Astrocyte of the spinal cord (primary cell): Measurements from ENCODE around the gene MGAT5.

ENCODE experiments used
- DNase-seq: peaks from one replicate; pipeline ENCODE4 v3.0.0; 2011; ENCODE audit warnings: low read depth, low spot score
- H3K4me3 ChIP-seq: 2 replicates; pipeline ENCODE4 v1.5.1; 2011; ENCODE audit warnings: low read depth, mild to moderate bottlenecking, low read length, moderate library complexity
- CTCF ChIP-seq: IDR thresholded peaks from 2 replicates; pipeline ENCODE4 v1.5.1; 2012; ENCODE audit warnings: low read depth, mild to moderate bottlenecking, low read length, inconsistent platforms
- in situ Hi-C: cut with HindIII; loops from 2 replicates; pipeline ENCODE4 v1.10.0; 2017; ENCODE audit warnings: low sequenced_read_pairs

Gene MGAT5

GRCh38 chr2:134379293-134379692 lies 125.4 kb downstream of the MGAT5 start:
- no peak overlapping the region for H3K4me3 ChIP-seq
- in situ Hi-C loops: no loop called here
- DNase-seq: no peak
- no peak for TF ChIP-seq CTCF

GRCh38 chr2:134379722-134380121 lies 125.8 kb downstream of the MGAT5 start:
- in situ Hi-C loops: no loop called here
- no peak for DNase-seq
- H3K4me3 ChIP-seq: no peak overlapping the region
- no peak for TF ChIP-seq CTCF

DNA sequence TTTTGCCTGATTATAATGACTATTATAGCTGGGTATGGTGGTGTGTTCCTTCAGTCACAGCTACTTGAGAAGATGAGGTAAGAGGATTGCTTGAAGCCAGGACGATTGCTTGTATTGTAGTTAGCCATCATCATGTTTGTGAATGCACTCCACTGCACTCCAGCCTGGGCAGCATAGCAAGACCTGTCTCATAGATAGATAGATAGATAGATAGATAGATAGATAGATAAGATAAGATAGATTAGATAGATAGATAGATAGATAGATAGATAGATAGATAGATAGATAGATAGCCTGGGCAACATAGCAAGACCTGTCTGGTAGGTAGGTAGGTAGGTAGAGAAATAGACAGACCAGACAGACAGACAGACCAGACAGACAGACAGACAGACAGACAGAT lies 127.3 kb downstream of the MGAT5 start:
- no peak for TF ChIP-seq CTCF
- in situ Hi-C loops: no loop called here

GRCh38 chr2:134384131-134384530 lies 130.3 kb downstream of the MGAT5 start:
- no peak overlapping the region for H3K4me3 ChIP-seq
- TF ChIP-seq CTCF: no peak
- in situ Hi-C loops: no loop called here
- no peak for DNase-seq

More for the DNA sequence above, 127.3 kb downstream of the MGAT5 start:
- no peak overlapping the region for H3K4me3 ChIP-seq
- no peak for DNase-seq

DNA sequence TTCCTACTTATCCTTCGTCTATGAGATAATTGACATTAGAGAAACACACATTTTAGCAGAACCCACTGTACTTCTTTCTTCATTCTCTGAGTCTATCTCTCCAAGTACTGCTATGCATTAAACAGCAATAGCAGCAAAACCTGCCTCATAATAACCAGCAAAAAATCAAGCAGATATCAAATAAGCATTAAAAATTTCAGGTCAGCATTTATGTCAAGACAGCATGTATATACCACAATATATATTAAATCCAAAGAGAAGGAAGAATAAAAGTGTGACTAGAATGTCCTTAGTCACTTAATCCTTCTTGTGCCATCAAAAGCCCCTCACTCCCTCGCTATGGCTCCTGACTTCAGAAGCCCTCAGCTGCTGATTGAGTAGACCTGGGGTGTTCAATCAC lies 131.3 kb downstream of the MGAT5 start:
- in situ Hi-C loops: no loop called here
- TF ChIP-seq CTCF: no peak
- DNase-seq: no peak
- H3K4me3 ChIP-seq: no peak overlapping the region

GRCh38 chr2:134386310-134386709 lies 132.4 kb downstream of the MGAT5 start:
- no peak overlapping the region for H3K4me3 ChIP-seq
- TF ChIP-seq CTCF: no peak
- DNase-seq: no peak
- in situ Hi-C loops: no loop called here

DNA sequence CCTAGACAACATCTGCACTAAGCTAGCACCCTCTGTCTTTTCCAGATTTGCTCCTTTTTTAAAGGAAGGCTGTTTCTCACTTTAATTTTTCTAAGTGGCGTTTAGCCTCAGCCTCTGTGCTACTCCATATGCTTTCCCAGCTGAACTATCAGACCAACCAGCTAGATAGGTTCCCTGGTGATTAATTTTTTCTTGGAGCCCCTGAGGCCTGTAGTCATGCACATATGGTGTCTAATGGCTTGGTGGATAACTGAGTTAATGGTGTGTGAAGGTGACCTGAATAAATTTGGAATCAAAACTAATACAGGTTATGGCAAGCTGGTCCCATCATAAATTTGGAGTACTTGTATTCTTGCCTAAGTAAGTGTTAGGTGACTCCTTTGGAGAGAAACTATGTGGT lies 135.5 kb downstream of the MGAT5 start:
- DNase-seq: no peak
- no peak overlapping the region for H3K4me3 ChIP-seq
- no peak for TF ChIP-seq CTCF
- in situ Hi-C loops: no loop called here
